ENCODE data around the gene VN1R5.

GRCh38 chr1:247287460-247287859, 31.6 kb downstream of the VN1R5 start:
- TF ChIP-seq ZNF24 (tag by site-specific recombination; IDR thresholded peaks at IDR 0.05) (no peak), ZNF473 (tag by site-specific recombination; IDR thresholded peaks at IDR 0.05) (no peak)

Measured in HEK293 (cell line).